Inflammatory macrophage treated with lipopolysaccharide for 4 hours (primary cell): Measurements from ENCODE around the gene BRAT1.
A peak's percentile ranks its signal among the peaks of the same experiment; 100 is the strongest.

Source experiments
- DNase-seq: peaks from one replicate; pipeline ENCODE4 v3.0.0-alpha.2; 2020

Gene BRAT1

DNA sequence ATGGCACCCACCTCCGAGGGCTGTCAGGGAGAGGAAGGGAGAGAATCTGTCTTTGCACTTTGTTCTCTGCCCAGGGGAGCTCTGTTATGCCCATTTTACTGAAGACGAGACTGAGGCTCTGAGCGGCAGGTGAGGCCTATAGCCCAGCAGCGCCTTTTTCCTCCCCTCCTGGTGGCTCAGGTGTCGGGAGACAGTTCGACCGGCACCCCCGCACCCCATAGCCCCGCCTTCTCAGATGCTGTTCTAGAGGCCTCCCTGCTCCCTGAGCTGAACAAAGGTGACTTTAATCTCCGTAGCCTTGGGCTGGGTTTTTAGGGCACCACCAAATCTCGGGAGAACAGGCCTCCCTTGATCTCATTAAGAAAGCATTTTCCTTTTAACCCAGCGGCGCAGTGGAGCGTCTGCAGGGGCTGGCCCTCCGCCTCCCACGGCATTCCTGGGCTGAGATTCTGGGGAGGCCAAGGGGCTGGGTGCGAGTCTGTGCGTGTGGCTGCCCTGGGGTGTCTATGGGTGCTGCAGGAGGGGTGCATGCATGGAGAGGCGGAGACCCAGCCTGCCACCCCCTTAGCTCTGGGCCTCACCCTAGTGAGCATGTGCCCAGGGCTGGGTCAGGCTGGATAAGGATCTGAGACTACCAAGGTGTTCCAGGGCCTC is 32.4 kb downstream of the BRAT1 start:
- DNase-seq, result no peak

DNA sequence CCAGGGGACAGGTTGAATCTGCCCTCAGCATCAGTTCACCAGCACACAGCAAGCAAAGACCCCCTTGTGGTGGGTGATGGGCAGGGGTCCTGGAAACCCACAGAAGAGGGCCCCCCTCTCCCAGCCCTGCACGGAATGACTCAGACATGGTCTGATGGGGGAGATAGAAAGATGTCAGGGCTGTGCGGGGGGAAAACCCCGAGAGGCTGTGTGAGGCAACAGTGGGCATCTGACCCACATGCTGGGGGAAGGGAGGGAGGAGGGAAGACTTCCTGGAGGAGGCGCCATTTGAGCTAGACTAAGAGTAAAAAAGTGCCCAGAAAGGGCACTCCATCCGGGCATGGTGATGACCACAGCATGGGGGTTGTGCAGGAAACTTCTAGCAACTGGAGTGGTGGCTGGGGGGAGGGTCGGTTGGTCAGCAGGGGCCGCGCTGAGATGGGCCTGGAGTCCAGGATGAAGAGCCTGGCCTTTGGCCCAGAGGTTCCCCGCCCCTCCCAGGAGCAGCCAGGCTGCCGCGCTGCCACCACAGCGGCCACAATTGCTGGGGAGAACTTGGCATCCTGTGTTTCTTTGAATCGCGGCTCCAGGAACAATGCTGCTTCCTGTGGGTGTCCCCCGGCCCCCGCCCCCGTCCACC is 33.3 kb downstream of the BRAT1 start:
- peak; percentile 90 for DNase-seq

DNA sequence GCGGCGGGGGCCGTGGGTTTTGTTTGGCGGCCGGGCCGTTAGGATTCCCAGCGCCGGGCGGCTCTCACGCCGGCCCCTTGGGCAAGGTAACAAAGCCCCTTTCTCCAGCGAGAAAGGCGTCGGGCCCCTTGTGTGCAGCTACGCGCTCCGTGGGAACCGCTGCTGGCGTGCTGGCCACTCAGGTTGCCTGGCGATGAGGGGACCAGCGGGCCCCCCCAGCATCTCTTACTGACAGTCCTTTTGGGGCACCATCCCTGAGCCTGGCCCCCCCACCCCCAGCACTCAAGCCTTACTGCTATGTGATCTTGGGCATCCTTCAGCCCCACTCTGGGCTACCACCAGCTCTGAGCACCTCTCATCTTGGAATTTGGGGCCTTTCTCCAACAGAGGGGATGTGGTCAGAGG is 34.0 kb downstream of the BRAT1 start:
- no peak for DNase-seq

DNA sequence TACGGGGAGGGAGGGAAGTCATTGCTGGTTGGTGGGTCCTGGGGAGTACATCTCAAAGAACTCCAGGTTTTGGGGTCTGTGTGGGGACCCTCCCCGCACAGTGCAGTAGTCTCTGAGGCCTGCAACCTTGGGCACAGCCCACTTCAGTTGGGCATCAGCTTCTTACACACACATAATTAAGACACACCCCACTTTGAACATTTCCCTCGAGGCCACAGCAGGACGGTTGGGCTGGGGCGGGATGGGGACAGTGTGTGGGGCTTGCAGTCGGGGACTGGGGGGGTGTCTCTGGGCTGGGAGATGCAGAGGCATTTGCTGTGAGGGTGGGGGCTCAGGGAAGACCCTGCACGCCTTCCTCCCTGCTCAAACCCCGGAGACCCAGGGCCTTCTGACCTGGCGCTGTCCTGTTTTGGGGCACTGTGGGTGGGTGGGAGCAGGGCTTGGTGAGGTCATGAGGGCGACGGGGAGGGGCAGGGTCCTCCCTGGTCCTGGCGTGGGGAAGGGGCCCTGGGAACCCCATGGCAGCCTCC is 34.5 kb downstream of the BRAT1 start:
- peak; percentile 29 for DNase-seq

DNA sequence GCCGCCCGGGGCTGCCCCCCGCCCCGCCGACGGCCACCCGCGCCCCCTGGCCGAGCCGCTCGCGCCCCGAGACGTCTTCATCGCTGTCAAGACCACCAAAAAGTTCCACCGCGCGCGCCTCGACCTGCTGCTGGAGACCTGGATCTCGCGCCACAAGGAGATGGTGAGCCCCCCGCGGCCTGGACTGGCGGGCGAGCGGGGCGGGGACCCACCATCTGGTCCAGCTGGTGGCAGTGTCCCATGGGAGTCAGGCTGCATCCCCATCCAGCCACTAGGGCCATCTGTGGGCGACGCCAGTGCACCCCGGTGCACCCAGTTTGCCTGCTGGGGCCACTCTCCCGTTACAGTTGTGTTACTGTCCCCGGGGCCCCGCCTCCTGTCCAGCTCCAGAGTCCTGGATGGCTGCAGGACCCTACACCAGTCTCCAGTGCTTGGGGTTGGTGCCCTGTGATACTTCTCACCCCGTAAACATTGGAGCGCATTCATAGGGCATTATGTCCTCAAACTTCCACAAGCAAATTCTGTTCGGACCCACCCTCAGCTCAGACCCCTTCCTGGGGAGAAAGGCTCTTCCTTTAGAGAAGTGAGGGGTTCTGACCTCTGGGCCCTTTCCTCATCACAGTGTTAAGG is 35.1 kb downstream of the BRAT1 start:
- peak; percentile 52 for DNase-seq

DNA sequence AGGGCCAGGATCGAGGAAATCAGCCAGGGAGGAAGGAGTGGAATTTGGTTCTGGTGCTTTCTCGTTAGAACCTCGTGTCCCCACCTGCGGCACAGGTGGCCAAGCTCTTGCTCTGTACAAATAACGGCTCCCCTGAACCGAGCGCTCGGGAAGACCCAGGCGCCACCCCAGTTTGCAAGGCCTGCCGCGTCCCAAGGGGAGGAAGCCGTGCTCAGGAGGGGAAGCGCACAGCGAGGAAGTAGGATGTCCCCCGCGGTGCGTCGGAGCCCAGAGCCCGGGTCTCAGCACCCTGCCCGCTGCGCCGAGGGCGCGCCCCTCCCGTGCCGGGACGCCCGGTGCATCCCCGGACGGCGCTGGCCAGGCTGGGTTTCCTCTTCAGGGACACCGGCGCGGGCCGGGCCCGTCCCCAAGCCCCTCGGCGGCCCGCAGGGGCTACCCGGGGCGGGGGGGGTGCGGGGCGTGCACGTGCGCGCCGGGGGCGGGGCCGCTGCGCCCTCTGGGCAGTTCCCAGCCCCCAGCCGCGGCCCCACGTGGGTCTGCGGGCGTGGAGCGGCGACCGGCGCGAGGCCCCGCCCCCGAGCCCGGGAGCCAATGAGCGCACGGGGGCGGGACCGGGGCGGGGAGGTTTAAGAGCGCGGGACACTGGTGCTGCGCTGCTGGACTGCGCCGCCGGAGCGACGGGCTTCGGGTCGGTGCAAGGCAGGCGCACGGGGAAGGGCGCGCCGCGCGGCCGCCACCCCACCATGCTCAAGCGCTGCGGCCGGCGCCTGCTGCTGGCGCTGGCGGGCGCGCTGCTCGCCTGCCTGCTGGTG is 36.0 kb downstream of the BRAT1 start, which contains the start of gene LFNG:
Gene LFNG (plus strand): TSS at position 656 of the 812 bp plus-strand sequence. CDS start 88 bp downstream, at position 744.
- peak; percentile 92 for DNase-seq

DNA sequence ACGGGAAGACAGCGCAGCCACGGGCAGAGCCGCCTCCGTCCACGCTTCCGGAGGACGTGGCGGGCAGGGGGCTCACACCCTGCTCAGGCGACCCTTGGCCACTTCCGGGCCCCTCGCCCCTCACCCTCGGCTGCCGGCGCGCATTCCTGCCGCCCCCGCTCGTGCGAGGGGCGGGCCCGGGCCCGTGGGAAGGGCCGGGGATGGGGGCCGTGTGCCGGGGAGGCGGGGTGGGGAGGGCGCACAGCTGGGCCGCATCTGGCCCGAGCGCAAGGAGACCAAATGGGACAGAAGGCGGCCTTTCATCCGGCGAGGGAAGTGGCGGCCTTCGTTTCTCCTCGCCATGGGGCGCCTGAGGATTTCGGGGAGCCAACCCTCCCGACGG is 36.6 kb downstream of the BRAT1 start:
- no peak for DNase-seq

DNA sequence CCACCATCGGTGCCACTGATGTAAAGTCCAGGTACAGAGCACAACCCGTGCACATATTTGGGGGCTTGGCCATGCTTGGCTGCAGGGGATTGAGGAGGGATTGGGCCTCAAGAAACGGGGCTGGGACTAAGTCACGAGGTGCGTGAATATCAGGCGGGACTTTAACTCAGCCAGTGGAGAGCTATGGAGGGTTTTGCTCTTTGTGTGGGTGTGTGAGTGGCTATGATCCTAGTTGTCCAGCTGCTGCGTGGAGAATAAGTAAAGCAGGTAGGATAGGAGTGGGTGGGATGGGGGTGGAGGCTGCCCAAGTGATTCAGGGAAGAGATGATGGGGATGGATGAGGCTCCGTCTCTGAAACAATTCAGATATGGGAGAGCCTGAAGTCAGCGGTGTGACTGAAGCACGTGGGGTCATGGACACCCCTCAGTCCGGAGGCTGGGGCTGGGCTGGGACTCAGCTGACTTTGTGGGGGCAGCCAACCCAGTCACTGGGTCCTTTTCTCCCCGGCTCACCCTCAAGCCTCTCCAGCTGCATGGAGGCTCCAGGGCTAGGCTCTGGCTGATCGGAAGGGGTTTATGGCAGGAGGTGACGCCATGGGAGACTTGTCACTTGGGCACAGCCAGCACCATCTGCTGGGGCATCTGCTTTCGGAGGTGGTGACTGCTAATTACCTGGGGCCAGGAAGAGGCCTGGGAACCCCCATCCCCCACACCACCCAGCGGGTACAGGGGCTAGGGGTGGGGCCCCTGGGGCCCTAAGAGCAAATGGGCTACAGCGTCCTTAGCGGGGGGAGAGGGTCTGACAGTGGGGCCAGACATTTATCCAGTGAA is 37.4 kb downstream of the BRAT1 start:
- no peak for DNase-seq

DNA sequence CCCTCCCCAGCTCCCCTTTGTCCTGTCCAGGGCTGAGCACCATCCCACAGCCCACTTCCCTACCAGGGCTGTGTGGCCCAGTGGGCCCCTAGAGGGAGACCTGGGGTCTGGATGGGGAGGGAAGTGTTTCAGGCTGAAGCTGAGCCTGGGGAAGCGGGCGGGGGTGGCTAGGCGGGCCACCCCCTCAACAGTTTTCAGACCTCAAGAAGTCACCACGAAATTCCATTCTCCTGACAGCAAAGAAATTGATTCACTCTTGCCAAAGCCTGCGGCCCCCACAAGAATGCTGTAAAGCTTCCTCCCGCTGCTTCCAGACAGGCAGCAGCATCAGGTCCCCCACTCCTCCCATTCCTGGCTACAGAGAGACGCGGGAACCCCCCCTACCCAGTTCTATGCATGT is 38.3 kb downstream of the BRAT1 start:
- no peak for DNase-seq

DNA sequence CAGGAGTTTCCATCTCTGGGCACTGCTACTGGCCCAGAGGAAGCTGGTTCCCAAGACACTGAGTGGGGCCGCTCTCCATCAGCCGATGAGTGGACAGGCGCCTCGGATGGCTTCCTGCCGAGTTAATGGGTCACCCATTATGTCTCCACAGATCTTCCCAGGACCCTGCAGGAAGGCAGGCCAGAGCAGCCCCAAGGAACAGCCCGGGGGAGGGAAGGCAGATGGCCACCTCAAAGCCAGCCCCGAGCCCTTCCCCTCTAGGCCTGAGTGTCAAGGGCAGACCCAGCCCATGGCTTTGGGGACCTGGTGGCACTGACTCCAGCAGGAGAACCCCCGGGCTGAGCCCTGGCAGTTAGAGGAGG is 39.1 kb downstream of the BRAT1 start:
- no peak for DNase-seq

DNA sequence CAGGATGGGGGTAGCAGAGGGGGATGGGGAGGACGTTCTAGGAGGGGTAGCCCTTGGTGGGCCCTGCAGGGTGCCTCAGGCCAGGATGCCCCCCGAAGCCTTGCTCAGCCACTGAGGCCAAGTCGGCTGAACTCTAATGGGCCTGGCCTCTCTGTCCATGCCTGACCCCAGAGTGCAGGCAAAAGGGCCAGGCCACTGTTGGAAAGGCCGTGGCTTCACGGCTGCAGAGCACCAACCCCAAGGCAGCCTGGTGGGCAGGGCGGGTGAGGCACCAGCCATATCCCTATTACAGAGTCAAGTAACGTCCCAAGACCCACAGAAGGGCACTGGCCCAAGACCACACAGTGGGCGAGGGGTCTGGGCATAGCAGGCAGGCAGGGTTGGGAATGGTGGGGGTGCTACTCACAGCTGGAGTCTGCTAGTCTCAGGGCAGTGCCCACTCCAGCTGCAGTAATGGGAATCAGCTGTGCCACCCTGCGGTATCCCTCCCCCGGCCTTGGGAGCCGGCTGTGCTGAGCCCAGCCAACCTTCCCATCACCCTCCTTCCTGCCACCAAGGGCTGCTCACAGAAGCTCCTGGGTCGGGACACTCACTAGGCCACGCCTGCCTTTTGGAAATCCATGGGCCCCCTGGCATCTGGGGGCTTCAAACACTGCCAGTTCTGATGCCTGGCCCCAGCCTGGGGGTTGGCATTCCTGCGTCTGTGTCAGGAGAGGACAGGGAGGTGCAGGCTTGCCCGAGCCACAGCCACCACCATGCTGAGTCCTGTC is 39.7 kb downstream of the BRAT1 start:
- DNase-seq, result no peak

DNA sequence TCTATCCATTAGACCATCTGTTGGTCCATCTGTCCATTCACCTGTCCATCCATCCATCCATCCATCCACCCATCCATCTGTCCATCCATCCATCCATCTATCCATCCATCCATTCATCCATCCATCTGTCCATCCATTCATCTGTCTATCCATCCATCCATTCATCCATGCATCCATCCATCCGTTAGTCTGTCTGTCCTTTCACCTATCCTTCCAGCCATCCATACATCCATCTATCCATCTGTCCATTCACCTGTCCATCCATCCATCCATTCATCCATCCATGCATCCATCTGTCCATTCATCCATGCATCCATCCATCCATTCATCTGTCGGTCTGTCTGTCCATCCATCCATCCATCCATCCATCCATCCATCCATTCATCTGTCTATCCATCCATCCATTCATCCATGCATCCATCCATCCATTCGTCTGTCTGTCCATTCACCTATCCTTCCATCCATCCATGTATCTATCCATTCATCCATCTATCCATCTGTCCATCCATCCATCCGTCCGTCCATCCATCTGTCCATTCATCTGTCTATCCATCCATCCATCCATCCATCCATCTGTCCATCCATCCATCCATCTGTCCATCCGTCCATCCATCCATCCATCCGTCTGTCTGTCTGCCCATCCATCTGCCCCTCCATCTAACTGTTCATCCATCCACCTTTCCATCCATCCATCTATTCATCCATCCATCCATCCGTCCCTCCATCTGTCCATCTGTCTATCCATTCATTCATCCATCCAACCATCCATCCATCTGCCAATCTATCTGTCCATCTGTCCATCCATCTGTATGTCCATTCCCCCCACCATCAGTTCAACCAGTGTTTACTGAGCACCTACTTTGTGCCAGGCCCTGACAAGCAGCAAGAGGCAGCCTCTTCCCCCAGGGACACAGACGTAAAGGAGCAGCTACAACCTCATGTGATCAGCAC is 40.6 kb downstream of the BRAT1 start:
- no peak for DNase-seq

DNA sequence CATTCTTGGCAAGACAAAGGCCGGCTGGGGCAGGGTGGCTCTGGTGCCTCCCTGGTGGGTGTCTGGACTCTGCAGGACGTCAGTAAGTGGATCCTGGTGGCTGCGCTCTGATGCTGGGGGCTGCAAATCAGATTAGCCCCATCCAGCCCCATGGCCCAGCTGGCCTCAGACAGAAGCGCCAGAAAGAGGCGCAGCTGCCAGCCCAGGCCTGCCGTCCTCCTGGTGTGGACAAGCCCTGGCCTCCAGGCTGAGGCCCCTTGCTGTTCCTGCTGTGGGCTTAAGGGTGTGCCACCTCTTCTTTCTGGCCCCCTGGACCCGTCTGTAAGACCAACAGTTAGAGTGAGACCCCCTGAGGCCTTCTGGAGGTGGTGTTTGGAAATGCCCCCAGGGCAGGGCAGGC is 41.6 kb downstream of the BRAT1 start:
- DNase-seq, result no peak

DNA sequence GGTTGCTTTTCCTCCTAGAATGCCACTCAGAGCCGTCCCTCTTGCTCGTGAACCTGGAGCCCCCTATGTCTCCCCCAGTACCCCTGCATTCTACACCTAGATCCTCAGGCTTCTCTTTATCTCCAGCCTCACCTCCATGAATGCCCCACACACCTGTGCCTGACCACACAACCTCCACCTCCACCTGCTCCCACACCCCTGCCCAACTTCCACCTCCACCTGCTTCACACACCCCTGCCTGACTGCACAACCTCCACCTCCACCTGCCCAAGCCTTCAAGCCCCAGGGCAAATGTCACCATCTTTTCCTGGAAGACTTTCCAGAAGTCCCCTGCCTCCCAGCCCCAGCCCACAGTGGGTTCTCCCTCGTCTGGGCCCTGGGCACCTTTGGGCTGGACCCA is 42.6 kb downstream of the BRAT1 start:
- no peak for DNase-seq

DNA sequence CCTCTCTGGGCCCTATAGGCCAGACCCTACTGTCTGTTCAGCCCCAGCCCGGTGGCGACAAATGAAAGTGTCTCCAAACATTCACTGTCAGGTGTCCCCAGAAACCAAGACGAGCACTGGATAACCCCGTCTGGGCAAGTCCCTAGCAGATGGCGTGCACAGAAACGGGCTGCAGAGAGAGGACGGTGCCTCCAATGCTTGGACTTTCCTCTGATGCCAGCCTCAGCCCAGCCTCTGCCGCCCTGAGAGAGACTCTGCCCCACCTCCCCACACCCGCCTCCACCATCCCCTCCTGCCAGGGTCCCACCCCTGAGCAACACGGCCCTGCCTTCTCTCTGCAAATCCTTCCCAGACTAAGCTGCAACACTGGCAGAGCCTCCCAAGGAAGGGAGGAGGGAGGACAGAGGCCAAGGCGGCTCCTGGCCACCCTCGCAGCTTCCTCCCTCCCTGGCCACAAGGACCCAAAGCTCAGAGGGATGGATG is 43.1 kb downstream of the BRAT1 start:
- no peak for DNase-seq

DNA sequence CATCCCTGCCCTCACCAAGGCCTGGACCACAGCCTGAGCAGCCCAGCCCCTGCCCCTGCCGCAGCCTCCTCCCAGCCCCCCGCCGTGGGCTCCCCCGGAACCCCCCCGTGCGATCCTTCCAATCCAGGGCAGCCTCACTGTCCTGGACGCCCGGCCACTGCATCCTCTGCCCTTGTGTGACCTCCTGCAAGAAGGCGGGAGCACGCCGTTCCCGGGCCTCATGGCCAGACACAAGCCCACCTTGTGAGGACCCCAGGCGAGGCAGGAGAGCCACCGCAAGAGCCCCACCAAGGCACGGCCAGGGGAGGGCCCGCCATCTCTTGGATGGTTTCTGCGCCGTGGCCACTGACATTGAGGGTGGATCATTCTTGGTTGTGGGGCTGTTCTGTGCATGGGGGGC is 43.6 kb downstream of the BRAT1 start:
- DNase-seq, result no peak

DNA sequence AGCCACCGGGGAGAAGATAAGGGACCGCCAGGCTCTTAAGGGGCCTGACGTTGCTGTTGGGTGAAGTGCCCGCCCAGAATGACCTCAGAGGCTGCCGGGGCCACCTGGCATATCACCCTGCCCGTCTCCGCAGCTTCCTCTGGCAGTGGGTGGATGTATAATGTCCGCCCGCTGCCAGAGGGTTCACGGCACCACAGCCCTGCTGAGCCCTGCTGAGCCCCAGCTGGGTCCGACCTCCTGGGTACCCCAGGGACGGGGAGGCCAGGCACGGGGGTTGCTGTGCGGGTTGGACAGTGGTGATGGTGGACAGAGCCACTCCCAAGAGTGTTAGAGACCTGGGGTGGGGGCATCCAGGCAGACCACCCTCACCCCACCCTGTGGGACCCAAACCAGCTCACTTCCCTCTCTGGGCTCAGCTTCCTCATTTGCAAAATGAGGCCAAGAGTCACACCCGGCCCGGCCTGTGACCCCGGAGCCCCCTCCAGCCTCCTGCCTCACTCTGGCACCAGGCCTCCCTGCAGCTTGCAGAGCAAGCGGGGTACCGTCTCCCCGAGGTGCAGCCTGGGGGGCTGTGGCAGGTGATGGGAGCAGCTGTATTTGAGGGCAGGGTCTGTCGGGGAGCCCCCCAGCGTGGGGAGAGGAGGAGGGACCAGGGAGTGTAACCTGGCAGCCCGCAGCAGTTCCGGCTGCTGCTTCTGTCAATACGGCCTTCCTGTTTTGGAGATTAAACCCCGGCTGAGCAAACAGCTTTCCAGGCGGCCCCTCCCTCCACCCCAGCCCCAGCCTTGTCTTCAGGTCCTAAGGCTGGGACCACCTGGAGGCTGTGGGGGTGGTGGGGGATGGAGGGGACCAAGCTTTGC is 44.2 kb downstream of the BRAT1 start:
- peak; percentile 55 for DNase-seq

DNA sequence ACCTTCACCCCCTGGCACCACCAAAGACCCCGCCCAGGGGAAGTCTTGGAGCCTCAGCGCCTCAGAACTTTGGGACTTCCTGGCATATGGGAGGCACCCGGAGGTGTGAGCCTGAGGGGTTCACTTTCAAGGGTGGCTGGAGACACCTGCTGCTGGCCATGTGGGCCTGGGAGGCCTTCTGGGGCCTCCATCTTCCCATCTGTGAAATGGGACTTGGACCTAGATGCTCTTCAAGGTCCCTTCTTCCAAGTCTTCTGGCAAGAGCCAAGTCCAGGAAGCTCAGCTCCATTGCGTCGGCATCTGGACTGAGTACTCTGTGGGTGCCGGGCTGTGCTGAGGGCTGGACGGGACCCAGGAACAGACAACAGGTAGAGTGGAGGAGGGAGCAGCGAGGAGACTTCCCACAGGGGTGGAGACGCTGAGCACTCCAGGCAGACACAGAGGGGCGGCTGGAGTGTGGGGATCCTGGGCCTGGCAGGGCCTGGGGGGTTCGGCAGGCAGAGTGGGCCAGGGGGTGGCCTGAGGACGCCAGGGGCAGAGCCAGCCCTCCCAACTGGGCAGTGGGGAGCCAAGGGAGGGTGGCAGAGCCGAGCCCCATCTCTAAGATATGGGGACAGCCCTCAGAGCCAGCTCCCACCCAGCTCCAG is 45.1 kb downstream of the BRAT1 start:
- DNase-seq, result no peak
